ENCODE results near the gene KCNJ14.

DNA sequence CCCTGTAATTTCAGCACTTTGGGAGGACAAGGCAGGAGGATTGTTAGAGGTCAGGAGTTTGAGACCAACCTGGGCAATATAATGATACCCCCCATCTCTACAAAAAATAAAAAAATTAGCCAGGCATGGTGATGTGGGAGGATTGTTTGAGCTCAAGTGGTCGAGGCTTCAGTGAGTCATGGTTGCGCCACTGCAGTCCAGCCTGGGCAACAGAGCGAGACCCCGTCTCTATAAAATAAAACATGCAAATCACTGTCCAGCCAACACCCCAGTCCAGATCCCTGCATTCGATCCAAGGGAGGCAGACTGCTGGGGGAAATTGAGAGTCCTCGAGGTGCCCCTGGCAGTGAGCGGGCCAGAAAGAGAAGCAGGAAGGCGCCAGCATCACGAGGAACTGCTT, 20.8 kb downstream of the KCNJ14 start:
- no peak for TF ChIP-seq EZH2 (IDR thresholded peaks at IDR 0.05; ENCODE audit: borderline replicate concordance, insufficient read depth, low read length, poor library complexity, severe bottlenecking)
- TF ChIP-seq, protein P1, sequence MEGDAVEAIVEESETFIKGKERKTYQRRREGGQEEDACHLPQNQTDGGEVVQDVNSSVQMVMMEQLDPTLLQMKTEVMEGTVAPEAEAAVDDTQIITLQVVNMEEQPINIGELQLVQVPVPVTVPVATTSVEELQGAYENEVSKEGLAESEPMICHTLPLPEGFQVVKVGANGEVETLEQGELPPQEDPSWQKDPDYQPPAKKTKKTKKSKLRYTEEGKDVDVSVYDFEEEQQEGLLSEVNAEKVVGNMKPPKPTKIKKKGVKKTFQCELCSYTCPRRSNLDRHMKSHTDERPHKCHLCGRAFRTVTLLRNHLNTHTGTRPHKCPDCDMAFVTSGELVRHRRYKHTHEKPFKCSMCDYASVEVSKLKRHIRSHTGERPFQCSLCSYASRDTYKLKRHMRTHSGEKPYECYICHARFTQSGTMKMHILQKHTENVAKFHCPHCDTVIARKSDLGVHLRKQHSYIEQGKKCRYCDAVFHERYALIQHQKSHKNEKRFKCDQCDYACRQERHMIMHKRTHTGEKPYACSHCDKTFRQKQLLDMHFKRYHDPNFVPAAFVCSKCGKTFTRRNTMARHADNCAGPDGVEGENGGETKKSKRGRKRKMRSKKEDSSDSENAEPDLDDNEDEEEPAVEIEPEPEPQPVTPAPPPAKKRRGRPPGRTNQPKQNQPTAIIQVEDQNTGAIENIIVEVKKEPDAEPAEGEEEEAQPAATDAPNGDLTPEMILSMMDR (IDR thresholded peaks at IDR 0.05; ENCODE audit: poor library complexity, severe bottlenecking), result no peak
